ENCODE measurements around the gene AGAP3.

The AGAP3 gene

DNA sequence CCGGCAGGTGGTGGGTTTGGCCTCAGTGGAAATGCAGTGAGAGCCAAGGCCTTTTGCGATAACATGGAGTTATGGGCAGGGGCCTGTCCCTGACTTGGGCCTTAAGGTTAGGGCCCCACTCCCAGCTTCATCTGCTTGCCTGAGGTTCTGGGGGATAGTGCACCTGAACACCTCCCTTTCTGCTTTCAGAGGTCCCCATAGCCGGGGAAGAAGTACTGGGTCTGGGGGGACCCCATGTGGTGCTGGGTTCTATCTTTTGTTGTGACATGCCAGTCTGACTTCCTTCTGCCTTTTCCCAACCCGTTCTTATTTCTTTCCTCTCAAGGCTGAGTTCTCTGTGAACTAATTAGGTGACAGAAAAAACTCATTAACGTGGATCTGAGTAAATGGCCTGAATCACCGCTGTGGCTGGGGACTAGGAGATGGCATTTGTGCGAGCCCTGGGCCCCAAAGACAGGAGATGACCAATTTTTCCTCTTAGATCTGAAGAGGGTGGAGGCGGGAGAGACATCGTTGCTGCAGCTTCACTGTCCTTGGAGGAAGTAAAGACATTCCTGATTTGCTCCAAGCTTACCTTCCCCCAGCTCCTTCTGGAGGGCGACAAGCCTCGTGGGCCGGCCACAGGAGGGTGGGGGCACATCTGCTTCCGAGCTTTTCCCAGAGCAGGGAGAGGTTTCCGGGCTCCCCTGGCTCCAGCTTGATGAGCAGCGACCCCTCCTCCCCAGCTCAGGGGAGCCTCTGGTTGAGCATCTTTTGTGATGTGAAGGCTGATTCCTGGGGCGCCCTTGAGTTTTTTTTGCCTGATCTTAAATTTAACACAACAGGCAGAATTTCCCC is 2.0 kb downstream of the AGAP3 start:
- DNase-seq (ENCODE audit: low read depth), result no peak

DNA sequence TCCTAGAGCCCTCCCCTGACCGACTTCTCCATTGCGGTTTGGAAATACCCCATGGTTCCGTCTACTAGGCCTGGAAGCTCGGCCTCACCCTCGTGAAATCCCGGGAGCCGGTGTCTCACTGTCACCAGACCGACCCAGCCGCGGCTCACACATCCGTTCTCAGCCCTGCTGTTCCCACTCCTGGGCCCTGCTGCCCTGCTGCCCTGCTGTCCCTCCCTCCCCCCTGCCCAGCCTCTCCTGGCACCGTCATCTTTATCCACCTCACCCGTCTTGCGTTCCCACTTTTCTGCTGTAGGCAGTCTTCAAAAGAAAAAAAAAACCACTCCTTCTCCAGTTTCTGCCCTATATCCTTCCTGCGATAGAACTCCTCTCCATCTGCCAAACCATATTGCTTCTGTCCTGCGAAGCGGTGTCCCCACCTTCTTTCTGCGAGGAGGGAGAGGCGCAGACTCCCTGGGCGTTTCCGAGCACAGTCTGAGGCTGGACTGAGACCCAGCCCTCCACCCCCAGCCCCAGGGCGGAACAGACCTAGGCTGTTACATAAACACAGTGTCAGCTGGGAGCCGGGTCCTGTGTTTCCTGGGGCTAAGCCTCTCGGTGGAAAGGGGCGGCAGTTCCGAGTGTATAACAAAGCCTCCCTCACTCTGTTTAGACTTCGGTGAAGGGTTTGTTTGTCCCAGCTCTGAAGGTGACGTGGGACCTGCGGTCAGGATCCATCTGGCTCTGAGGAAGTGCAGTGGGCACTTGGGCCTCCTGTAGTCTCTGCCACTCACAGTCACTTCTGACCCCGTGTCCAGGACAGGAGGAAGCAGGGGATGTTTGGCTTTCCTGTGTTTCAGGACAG is 2.8 kb downstream of the AGAP3 start:
- no peak for DNase-seq (ENCODE audit: low read depth)

DNA sequence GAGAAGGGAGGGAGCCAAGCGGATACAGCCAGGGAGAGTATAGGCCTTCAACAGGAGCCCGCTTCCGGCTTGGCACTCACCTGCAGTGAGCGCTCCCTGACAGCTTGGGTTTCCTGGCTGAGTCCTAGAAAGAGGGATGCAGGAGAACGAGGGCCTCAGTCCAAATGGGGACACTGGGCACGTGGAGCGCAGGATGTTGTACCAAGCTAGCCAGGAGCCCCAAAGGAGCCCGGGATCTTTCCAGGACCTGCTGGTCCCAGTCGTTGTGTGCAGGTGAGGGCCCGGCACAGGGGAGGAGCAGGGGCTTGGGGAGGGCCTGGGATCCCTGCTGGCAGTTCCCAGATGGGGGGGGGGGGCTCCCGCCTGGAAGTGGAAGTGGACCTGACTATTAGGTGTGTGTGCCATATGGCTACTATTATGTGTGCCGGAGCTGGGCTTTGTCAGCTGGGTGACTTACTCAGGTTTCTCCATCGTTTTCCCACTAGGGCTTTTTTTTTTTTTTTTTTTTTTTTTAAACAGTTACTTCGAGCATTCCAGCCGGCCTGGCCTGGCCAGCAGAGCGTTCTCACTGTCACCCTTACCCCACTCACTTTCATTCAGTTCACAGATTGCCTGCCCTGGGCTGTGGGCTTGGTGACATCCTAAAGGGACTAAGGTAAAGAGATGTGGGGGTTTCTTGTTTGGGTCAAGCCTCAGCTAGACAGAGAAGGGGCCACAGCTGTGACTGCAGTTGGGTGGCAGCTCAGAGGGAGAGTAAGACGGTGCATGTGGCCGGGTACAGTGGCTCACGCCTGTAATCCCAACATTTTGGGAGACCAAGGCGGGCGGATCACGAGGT is 3.8 kb downstream of the AGAP3 start:
- DNase-seq (ENCODE audit: low read depth), result no peak

DNA sequence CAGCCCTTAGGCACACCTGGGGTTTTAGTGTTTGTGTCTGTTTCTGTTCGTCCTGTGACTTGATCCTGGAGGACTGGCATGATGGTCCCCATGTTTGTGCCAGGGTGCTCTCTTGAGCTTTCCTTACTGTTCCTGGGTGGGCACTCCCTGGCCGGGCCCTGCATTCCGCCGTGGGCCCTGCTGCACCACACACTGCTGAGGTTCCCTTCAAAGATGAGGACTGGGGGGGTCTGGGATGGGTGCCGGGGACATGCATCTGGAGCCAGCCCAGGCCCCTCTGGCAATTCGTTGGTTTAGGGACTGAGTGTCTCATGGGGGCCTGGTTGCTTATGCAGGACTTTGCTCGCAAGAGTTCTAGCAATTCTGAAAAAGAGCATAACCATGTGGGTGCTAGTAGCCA is 4.7 kb downstream of the AGAP3 start:
- no peak for DNase-seq (ENCODE audit: low read depth)

DNA sequence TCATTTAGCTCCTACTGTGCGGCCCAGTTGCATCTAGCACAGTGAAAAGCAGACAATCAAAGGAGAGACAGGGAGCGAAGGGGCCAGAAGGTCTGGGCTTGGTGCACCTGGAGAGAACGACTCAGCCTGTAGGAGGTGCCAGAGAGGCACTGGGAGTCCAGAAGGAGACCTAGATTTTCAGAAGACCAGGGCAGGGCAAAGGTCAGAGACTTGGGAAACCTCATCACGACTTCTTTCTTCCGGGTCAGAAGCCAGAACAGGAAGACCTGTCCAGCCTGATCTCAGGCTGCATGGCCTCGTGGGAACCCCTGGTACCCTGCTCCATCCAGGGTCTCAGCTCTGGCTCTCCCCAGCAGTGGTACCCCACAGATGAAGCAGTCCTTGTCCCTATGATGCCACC is 5.2 kb downstream of the AGAP3 start:
- no peak for DNase-seq (ENCODE audit: low read depth)

DNA sequence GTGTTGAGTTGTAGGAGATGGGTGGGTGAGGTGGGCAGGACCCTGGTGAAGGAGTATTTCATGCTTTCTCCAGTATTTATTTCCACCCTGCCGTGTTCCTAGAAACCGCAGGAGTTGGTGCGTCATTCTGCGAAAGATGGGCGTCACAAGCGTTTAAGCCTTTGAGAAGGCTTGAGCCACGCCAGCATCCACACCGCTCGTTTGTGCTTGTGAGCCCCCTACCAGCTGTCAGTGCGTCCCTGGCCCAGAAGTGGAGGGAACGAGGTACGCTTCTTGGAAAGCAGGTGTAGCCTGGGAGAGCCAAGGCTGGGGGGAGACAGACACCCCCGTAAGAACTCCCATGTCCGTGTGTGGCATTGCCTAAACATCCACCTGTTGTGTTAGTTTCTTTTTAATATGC is 5.7 kb downstream of the AGAP3 start:
- no peak for DNase-seq (ENCODE audit: low read depth)

DNA sequence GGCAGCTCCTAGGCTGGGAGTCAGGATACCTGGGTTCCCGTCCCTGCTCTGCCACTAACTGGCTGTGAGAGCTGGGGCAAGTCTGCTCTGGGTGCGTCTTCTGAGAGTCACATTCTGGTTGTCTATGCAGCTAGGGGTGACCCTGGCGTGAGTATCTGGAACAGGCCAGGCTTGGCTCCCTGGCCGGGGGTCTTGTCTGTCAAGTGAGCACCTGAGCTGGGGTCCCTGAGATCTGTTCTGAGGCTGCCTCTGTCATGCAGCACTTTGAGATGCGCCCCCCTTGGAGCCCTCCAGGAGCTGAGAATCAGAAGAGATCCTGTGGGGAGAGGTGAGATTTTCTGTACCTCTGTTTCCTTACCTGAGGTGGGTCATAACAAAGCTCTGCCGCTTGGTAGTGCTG is 7.5 kb downstream of the AGAP3 start:
- DNase-seq (ENCODE audit: low read depth), result no peak

DNA sequence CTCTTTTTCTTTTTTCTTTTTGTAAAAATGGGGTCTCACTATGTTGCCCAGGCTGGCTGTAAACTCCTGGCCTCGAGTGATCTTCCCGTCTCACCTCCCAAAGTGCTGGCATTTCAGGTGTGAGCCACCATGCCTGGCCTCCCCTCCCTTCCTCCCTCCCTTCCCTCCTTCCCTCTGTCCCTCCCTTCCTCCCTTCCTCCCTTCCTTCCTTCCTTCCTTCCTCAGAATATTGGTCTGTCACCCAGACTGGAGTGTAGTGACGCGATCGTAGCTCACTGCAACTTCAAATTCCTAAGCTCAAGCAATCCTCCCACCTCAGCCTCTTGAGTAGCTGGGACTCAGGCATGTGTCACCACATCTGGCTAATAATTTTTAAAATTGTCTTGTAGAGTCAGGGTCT is 8.4 kb downstream of the AGAP3 start:
- no peak for DNase-seq (ENCODE audit: low read depth)

DNA sequence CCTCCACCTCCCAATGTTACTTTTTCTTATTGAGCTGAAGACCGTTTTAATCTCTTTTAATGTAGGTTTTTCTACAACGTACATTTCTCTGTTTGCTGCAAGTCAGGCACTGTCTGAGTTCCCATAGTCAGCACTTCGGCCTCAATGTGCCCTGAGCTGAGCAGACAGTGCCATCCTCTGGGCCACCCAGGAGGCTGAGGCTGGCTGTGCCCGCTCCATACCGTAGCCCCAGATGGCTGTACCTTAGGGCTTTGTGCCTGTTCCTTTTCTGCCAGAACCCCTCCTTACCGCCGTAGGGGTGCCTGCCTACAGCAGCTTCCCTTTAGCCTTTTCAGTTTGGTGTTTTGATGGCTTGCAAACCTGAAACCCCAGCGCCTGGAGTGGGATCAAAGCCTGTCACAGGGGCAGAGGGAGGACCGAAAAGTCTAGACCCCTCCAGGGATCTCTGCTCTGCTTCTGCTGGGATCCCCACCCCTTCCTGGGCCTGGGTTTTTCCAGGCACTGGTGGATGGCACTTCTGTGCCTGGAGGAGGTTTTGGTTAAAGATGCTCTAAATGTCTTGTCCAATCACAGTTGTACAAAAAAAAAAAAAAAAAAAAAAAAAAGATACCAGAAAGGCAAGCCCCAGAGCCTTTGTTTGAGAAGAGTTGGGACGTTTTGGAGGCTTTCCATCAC is 9.0 kb downstream of the AGAP3 start:
- no peak for DNase-seq (ENCODE audit: low read depth)

DNA sequence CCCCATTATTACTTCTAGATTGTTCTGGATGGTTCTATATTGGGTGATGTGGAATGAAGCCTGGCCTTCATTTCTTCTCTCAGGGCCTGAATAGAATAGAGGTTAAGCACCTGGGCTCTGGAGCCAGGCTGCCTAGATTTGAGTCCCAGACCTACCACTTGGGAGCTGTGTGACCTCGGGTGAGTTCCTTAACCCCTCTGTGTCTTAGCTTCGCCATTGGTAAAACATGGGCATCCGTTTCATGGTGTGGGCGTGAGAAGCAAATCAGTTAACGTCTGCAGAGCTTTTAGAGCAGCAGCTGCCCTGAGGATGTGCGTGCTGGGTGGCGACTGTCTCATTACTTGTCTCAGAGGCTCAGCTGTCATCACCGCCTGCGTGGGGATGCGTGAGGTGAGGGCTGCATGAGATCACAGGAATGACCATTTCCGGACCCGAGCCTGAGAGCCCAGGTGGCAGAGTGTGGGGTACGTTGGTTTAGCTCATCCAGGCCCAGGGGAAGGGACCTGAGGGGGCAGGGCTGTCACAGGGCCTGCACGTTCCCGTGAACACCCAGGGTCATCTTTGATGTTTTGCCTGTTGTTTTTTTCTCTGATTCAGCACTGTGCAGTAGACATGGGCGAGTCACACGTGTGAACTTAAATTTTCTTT is 9.7 kb downstream of the AGAP3 start:
- no peak for DNase-seq (ENCODE audit: low read depth)

DNA sequence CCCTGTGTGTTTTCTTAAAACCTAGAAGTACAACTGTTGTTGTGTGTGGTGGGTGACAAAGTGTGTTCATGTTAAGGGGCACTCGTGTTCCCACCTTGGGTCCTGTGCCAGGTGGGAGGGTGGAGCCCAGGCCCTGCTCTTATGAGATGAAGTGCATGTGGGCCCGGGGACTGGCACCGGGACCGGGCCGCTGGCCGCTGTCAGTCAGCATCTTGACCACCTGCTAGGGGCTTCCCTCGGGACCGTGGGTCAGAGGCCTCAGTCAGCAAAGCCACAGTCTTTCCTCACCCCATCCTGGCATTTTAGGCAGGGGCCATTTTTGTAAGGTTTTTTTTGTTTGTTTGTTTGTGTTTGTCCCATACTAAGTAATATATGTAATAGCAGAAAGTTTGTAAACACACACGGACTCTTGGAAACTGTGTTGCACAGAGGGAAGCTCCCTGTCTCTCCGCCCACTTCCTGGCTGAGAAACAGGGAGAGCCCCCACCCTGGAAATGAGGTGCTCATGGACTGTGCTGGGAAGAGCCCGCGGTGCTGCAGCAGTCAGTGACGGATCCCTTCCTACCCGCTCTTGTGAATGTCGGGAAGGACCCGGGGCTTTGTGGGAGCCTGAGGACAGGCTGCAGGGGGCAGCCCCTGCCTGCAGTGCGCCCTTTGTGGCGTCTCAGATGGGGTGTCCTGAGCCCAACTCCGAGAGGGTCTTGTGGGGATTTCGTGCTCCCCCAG is 13.4 kb downstream of the AGAP3 start:
- no peak for DNase-seq (ENCODE audit: low read depth)

DNA sequence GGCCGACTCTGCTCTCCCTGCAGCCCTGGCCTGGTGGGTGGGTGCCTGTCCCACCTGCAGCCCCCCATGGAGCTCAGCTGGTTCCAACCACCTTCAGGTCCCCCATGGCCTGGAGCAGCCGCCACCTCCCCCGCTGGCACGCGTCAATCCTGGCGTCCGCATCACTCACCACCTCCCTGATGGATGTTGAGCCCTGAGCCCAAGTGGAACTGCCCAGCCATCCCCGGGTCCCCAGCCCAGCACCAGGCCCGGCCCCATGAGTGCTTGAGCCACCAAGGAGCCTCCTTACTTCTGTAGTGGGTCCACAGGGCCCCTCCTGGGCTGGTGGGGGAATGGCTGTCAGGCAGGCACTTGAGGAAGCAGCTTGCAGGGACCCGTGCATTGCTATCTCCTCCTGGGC is 14.6 kb downstream of the AGAP3 start:
- no peak for DNase-seq (ENCODE audit: low read depth)

DNA sequence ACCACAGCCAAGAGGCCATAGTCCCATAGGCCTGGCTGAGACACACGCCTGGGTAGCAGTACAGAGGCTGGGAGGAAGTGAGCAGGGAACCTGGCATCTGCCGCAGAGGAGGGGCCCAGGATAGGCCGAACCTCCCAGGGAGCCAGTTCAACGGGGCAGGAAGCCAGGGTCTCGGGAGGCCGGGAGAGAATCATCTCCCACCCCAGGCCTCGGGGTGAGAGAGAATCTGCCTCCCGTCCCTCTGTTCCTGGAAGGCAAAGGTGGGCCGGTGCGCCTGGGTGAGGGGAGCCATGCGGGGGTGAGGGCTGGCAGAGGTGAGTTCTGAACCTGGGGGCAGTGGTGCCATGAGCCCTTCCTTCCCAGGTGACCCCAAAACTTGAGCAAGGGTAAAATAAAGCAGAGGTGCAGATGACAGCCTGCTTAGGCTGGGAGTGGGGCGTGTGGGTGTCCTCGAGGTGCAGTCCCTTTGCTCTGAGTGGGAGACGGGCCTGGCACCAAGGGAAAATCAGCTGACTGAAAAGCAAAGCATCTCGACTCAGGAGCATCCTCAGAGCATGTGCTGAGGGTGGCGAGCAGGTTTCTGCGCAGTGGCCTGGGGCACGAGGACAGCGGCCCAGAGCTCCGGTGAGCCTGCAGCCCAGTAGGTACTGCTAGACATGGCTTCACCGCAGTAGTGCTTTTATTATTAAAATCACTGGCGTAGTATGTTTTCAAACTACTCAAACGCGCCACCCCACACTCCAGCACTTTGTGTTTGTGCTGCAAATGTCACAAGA is 15.5 kb downstream of the AGAP3 start:
- DNase-seq (ENCODE audit: low read depth), result no peak

DNA sequence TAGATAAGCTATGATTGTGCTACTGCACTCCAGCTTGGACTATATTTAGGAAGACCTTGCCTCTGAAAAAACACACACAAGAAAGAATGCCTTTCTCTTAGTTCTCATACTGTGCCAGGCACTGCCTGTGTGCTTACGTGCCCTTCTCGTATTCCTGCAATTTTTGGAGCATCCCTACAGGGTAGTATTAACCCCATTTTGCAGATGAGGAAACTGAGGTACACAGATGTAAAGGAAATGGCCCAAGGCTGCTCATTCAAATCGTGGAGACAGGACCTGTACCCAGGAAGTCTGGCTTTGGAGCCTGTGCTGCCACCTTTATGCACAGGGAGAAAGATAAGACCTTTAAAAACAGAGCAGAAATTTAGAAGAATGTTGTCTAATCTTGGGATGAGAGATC is 16.7 kb downstream of the AGAP3 start:
- no peak for DNase-seq (ENCODE audit: low read depth)

DNA sequence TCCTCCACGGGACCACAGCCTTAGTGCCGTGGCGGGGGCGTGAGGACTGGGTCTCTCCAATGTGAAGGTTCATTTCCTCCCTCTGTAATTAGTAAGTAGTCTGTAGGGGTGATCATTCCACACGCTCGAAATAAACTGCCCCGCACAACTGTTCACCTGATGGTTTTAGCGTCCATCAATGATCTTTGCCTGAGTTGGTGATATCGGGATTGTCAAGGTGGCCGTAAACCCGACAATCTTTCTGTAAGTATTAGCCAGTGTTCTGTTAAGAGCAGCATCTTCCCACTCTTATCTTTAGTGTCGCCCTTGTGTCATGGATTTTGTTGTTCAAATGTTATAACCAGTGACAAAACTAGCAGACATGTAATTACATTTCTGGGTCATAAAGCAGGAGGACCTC is 17.7 kb downstream of the AGAP3 start:
- no peak for DNase-seq (ENCODE audit: low read depth)

DNA sequence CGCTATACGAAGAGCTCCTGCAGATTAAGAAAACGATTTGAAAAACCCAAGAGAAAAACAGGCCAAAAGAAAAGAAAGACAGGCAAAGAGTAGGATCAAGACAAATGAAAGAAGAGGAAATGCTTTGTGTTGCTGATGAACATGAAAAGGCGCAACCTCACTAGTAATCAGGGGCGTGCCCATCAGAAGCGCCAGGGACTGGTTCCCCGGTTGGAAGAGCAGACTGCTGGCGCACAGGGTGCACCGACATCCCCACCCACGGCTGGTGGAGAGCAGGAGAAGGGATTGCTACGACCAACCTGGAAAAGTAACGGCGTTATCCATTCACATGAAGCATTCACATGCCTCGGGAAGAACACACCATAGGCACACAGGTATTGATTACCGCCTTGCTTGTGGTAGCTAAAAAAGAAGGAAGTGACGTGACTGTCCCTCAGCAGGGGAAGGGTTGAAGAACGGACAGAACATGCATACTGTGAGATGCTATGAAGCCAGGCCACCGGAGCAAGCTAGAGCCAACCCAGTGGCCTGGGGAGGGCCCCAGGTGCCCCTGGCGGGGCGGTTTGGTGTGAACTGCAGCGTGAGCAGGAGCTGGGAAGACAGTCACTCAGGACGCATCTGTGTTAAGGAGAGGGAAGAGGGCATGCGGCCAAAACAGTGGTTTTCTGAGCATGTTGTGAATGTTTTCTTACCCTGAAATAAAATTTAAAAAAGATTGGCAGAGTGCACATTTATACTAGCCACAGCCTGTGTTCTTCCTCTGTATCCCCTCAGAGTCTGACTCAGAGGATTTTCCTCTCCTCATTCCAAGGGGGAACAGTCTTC is 18.3 kb downstream of the AGAP3 start:
- no peak for DNase-seq (ENCODE audit: low read depth)

DNA sequence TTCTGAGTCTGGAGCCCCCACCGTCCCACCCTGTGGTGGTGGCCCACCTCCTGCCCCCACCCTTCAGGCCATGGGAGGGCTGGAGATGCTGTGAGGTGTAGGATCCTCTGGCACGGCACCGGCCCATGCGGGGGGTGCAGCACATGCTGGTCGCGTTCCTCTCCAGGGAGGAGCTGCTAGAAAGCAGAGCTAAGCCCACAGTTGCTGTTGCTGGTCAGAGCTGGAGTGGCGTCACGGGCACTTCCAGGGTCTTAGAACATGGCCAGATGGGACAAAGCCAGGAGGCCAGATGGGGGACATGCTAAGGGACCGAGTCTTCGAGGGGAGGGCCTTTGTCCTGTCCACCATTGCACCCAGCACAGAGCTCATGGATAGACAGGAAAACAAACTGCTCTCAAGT is 21.6 kb downstream of the AGAP3 start:
- no peak for DNase-seq (ENCODE audit: low read depth)

DNA sequence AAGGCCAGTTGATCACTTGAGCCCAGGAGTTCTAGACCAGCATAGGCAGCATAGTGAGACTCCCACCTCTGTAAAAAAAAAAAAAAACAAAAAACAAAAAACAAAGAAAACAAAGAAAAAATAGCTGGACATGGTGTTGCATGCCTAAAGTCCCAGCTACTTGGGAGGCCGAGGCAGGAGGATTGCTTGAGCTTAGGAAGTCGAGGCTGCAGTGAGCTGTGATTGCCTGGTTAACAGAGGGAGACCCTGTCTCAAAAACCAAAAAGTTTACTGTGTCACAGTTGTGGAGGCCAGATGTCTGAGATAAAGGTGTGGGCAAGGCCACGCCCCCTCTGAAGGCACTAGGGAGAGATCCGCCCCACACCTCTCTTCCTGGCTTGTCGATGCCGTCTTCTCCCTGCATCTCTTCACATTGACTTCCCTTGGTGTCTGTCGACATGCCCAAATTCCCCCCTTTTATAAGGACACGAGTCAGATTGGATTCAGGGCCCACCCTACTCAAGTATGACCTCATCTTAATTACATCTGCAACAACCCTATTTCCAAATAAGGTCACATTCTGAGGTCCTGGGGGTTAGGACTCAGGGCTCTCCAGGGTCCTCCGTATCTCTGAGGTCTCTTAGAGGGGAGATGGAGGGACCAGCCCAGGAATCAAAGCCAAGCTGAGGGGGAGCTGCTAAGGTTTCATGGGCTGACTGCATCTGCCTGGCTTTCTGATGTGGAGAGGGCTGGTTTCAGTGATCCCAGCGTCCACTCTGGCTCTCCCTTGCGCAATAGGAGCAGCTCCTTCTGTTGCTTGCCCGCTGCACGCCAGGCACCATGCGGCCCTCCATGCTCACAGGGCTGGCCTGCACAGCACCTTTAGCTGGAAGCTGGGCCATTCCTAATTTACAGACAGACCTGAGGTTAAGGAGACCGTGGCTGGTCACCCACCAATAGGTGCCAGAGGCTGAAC is 23.1 kb downstream of the AGAP3 start:
- DNase-seq (ENCODE audit: low read depth), result no peak
